ENCODE data around the gene TRABD.
"Not testable (repeated sequence)": the region's sequence is repeated elsewhere in the genome, so short reads cannot be mapped to it uniquely, and the experiment has no call there.

The TRABD gene

GRCh38 chr22:50153056-50153755 lies 32.5 kb upstream of the TRABD start:
- DNase-seq: no peak

GRCh38 chr22:50153756-50154140 lies 32.0 kb upstream of the TRABD start:
- no peak for DNase-seq

GRCh38 chr22:50157709-50158375 lies 27.9 kb upstream of the TRABD start:
- no peak for DNase-seq

GRCh38 chr22:50160947-50161346 lies 24.8 kb upstream of the TRABD start:
- DNase-seq: no peak

GRCh38 chr22:50161508-50162390 lies 24.0 kb upstream of the TRABD start:
- DNase-seq: no peak

- no peak for DNase-seq
Observed at GRCh38 chr22:50162391-50162956, 23.2 kb upstream of the TRABD start.

- DNase-seq: no peak
Observed at GRCh38 chr22:50165436-50166123, 20.1 kb upstream of the TRABD start.

- no peak for DNase-seq
Observed at GRCh38 chr22:50167689-50168489, 17.8 kb upstream of the TRABD start.

GRCh38 chr22:50168490-50169180 lies 17.1 kb upstream of the TRABD start:
- DNase-seq: not testable (repeated sequence)

GRCh38 chr22:50169181-50169759 lies 16.4 kb upstream of the TRABD start:
- no peak for DNase-seq

GRCh38 chr22:50169774-50170341 lies 15.9 kb upstream of the TRABD start:
- peak; percentile 47 for DNase-seq

- DNase-seq: no peak
Observed at GRCh38 chr22:50170453-50171318, 15.0 kb upstream of the TRABD start, which contains the start of gene PANX2. PANX2 (plus strand) TSS chr22:50170731; CDS start chr22:50170731, 0 bp downstream.

GRCh38 chr22:50171319-50171964 lies 14.3 kb upstream of the TRABD start:
- DNase-seq: no peak

- DNase-seq: no peak
Observed at GRCh38 chr22:50171965-50172421, 13.7 kb upstream of the TRABD start.

- DNase-seq: no peak
Observed at GRCh38 chr22:50173311-50173982, 12.3 kb upstream of the TRABD start.

- no peak for DNase-seq
Observed at GRCh38 chr22:50173983-50174355, 11.7 kb upstream of the TRABD start.

GRCh38 chr22:50174382-50175190 lies 11.1 kb upstream of the TRABD start:
- no peak for DNase-seq

Measured in stimulated activated naive CD4-positive, alpha-beta T cell treated with Interleukin-2 at 50 U/mL for 16 hours (primary cell).